GM19193 (cell line): Measurements from ENCODE around the gene HOXB7.

Experiments
- POLR2A ChIP-seq: IDR thresholded peaks from 4 replicates; pipeline ENCODE4 v1.6.1; 2011; ENCODE audit not compliant: insufficient read depth, insufficient read length; ENCODE audit errors: extremely low read depth

HOXB7 gene

GRCh38 chr17:48610282-48611211 is at the start of gene HOXB7:
HOXB7 (minus strand) TSS chr17:48611017; CDS start chr17:48610918, 99 bp downstream.
- TF ChIP-seq POLR2A, result peak; percentile 41

- TF ChIP-seq POLR2A, result no peak
These were observed 45.1 kb upstream of the HOXB7 start for GRCh38 chr17:48655913-48656312.

GRCh38 chr17:48649741-48650140 is 38.9 kb upstream of the HOXB7 start:
- no peak for TF ChIP-seq POLR2A

GRCh38 chr17:48647963-48648245 is 37.1 kb upstream of the HOXB7 start:
- no peak for TF ChIP-seq POLR2A

GRCh38 chr17:48647103-48647962 is 36.5 kb upstream of the HOXB7 start:
- TF ChIP-seq POLR2A, result no peak

GRCh38 chr17:48646183-48647102 is 35.6 kb upstream of the HOXB7 start:
- TF ChIP-seq POLR2A, result no peak

GRCh38 chr17:48645639-48646182 is 34.9 kb upstream of the HOXB7 start:
- TF ChIP-seq POLR2A, result no peak

GRCh38 chr17:48644910-48645557 is 34.2 kb upstream of the HOXB7 start:
- no peak for TF ChIP-seq POLR2A

- no peak for TF ChIP-seq POLR2A
These were observed 33.3 kb upstream of the HOXB7 start for GRCh38 chr17:48644159-48644558.

GRCh38 chr17:48643697-48644012 is 32.8 kb upstream of the HOXB7 start:
- TF ChIP-seq POLR2A, result no peak

- no peak for TF ChIP-seq POLR2A
These were observed 32.3 kb upstream of the HOXB7 start for GRCh38 chr17:48642843-48643696.

- TF ChIP-seq POLR2A, result no peak
These were observed 31.4 kb upstream of the HOXB7 start for GRCh38 chr17:48642059-48642842.
